Loucy (cell line): ENCODE measurements around the gene FASLG.

Experiments used
- H2AFZ ChIP-seq: fragments of 200-600 bp; sonication (generic); 2 replicates; pipeline ENCODE4 v1.6.0; 2016; ENCODE audit warnings: antibody characterized with exemption, mild to moderate bottlenecking, low read length, moderate library complexity
- H3F3A ChIP-seq: fragments of 200-600 bp; 2 replicates; pipeline ENCODE4 v1.6.0; 2016; ENCODE audit warnings: antibody characterized with exemption, low read depth, mild to moderate bottlenecking
- H3K27me3 ChIP-seq: fragments of 200-600 bp; sonication (generic); 2 replicates; pipeline ENCODE4 v1.6.1; 2014; ENCODE audit warnings: low read length, mild to moderate bottlenecking; ENCODE audit not compliant: insufficient read depth, poor library complexity, severe bottlenecking
- H3K36me3 ChIP-seq: fragments of 200-600 bp; sonication (generic); 2 replicates; pipeline ENCODE4 v1.6.1; 2016; ENCODE audit warnings: low read length; ENCODE audit not compliant: insufficient read depth
- H3K4me1 ChIP-seq: fragments of 200-600 bp; sonication (generic); 2 replicates; pipeline ENCODE4 v1.5.1; 2014; ENCODE audit warnings: low read length, mild to moderate bottlenecking; ENCODE audit not compliant: insufficient read depth, poor library complexity, severe bottlenecking
- H3K4me2 ChIP-seq: fragments of 200-600 bp; sonication (generic); 2 replicates; pipeline ENCODE4 v1.6.0; 2014; ENCODE audit warnings: antibody characterized with exemption, low read length, low read depth, mild to moderate bottlenecking; ENCODE audit not compliant: poor library complexity, severe bottlenecking
- H3K4me3 ChIP-seq: fragments of 200-600 bp; sonication (generic); 2 replicates; pipeline ENCODE4 v1.5.1; 2014; ENCODE audit warnings: low read length, mild to moderate bottlenecking, mixed read lengths; ENCODE audit not compliant: poor library complexity, severe bottlenecking
- H3K79me2 ChIP-seq: fragments of 200-600 bp; sonication (generic); 2 replicates; pipeline ENCODE4 v1.6.1; 2014; ENCODE audit warnings: low read length; ENCODE audit not compliant: insufficient read depth
- H3K9ac ChIP-seq: fragments of 200-600 bp; sonication (generic); 2 replicates; pipeline ENCODE4 v1.6.0; 2014; ENCODE audit warnings: mild to moderate bottlenecking, low read depth, low read length, moderate library complexity; ENCODE audit not compliant: poor library complexity, severe bottlenecking
- H3K9me2 ChIP-seq: fragments of 200-600 bp; sonication (generic); replicated peaks from 2 replicates; pipeline ENCODE4 v1.6.1; 2016; ENCODE audit warnings: low read depth, low read length, mixed read lengths
- H3K9me3 ChIP-seq: fragments of 200-600 bp; sonication (generic); 2 replicates; pipeline ENCODE4 v1.6.1; 2014; ENCODE audit warnings: mild to moderate bottlenecking, antibody characterized with exemption, low read length, low read depth; ENCODE audit not compliant: insufficient read depth
- H4K20me1 ChIP-seq: fragments of 200-600 bp; sonication (generic); 2 replicates; pipeline ENCODE4 v1.6.0; 2014; ENCODE audit warnings: antibody characterized with exemption, low read length, mild to moderate bottlenecking; ENCODE audit not compliant: insufficient read depth, poor library complexity, severe bottlenecking
- EZH2phosphoT487 ChIP-seq: fragments of 200-600 bp; IDR thresholded peaks from 2 replicates; pipeline ENCODE4 v1.6.1; 2018; ENCODE audit warnings: antibody characterized with exemption, mild to moderate bottlenecking, moderate library complexity, borderline replicate concordance
- TF ChIP-seq, protein P1 (sequence below): fragments of 200-600 bp; sonication (generic); conservative IDR thresholded peaks from 2 replicates; pipeline ENCODE4 v1.5.1; 2014; ENCODE audit warnings: mild to moderate bottlenecking, antibody characterized with exemption, low read length

Gene FASLG

GRCh38 chr1:172656576-172656975 is 2.3 kb upstream of the FASLG start:
- Histone ChIP-seq H2AFZ (no peak overlapping the region), H3K4me2 (no peak overlapping the region), H3K36me3 (no peaks in the 10 kb centered on the region)

DNA sequence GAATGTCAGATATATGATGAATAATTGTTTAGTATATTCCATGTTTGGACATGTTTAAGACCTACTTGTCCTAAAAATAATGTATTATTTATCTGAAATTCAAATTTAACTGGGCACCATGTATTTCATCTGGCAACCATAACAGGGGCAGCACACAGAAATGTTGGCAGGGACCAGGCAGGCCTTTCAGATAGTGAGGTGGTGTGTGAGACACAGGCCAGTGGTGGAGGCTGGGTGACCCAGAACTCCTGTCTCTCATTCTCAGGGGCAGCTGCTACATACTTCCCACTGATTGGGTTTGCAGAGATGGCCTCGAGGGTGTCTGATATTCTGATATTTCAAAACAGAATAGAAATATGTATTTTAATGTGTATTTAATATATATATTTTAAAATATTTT is 1.3 kb upstream of the FASLG start:
- Histone ChIP-seq H3K79me2 (no peaks in the 10 kb centered on the region), H3K4me1 (peaks cover 53% of the 10 kb centered on the region), H3K36me3 (no peaks in the 10 kb centered on the region), H3K9ac (no peak overlapping the region), H3K27me3 (no peaks in the 10 kb centered on the region), H2AFZ (no peak overlapping the region), H3F3A (peaks cover 16% of the 10 kb centered on the region), H4K20me1 (no peaks in the 10 kb centered on the region), H3K4me3 (no peak overlapping the region), H3K9me2 (no peaks in the 10 kb centered on the region), H3K4me2 (no peak overlapping the region), H3K9me3 (no peaks in the 10 kb centered on the region)
- TF ChIP-seq EZH2phosphoT487: no peak
- TF ChIP-seq, protein P1, sequence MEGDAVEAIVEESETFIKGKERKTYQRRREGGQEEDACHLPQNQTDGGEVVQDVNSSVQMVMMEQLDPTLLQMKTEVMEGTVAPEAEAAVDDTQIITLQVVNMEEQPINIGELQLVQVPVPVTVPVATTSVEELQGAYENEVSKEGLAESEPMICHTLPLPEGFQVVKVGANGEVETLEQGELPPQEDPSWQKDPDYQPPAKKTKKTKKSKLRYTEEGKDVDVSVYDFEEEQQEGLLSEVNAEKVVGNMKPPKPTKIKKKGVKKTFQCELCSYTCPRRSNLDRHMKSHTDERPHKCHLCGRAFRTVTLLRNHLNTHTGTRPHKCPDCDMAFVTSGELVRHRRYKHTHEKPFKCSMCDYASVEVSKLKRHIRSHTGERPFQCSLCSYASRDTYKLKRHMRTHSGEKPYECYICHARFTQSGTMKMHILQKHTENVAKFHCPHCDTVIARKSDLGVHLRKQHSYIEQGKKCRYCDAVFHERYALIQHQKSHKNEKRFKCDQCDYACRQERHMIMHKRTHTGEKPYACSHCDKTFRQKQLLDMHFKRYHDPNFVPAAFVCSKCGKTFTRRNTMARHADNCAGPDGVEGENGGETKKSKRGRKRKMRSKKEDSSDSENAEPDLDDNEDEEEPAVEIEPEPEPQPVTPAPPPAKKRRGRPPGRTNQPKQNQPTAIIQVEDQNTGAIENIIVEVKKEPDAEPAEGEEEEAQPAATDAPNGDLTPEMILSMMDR: no peak

More at GRCh38 chr1:172656576-172656975, 2.3 kb upstream of the FASLG start:
- no peak overlapping the region for H3K4me3 ChIP-seq
- H3K27me3 ChIP-seq: no peaks in the 10 kb centered on the region
- H3K9ac ChIP-seq: no peak overlapping the region
- H3K9me2 ChIP-seq: no peaks in the 10 kb centered on the region
- peaks cover 9% of the 10 kb centered on the region; the same call in 1 of the 2 replicates for H3F3A ChIP-seq
- no peaks in the 10 kb centered on the region for H4K20me1 ChIP-seq
- H3K79me2 ChIP-seq: no peaks in the 10 kb centered on the region
- peaks cover 52% of the 10 kb centered on the region for H3K4me1 ChIP-seq
- H3K9me3 ChIP-seq: no peaks in the 10 kb centered on the region
- no peak for TF ChIP-seq EZH2phosphoT487
- TF ChIP-seq, protein P1: no peak

GRCh38 chr1:172661107-172661506 is 2.2 kb downstream of the FASLG start:
- Histone ChIP-seq H3K4me2 (no peak overlapping the region), H3K4me3 (no peak overlapping the region), H3K36me3 (no peaks in the 10 kb centered on the region), H3K79me2 (no peaks in the 10 kb centered on the region), H3K9me3 (no peaks in the 10 kb centered on the region), H3F3A (peaks cover 15% of the 10 kb centered on the region), H3K9ac (no peak overlapping the region), H3K4me1 (peaks cover 42% of the 10 kb centered on the region), H2AFZ (no peak overlapping the region), H3K27me3 (no peaks in the 10 kb centered on the region), H3K9me2 (no peaks in the 10 kb centered on the region), H4K20me1 (no peaks in the 10 kb centered on the region)
- TF ChIP-seq EZH2phosphoT487: no peak

GRCh38 chr1:172662464-172663109 is 3.7 kb downstream of the FASLG start:
- H3K4me2 ChIP-seq: peak overlapping the region; percentile 64
- no peaks in the 10 kb centered on the region for H3K36me3 ChIP-seq
- H3K9me2 ChIP-seq: no peaks in the 10 kb centered on the region
- peak overlapping the region; percentile 49 for H3K4me3 ChIP-seq
- H3F3A ChIP-seq: peaks cover 15% of the 10 kb centered on the region
- no peaks in the 10 kb centered on the region for H3K9me3 ChIP-seq
- H3K27me3 ChIP-seq: no peaks in the 10 kb centered on the region
- H3K79me2 ChIP-seq: no peaks in the 10 kb centered on the region
- peaks cover 42% of the 10 kb centered on the region for H3K4me1 ChIP-seq
- H2AFZ ChIP-seq: no peak overlapping the region; the same call in 1 of the 2 replicates
- no peaks in the 10 kb centered on the region for H4K20me1 ChIP-seq
- TF ChIP-seq, protein P1: no peak
- no peak for TF ChIP-seq EZH2phosphoT487
- H3K9ac ChIP-seq: peak overlapping the region; percentile 65
